ENCODE data around the gene KIF6.

DNA sequence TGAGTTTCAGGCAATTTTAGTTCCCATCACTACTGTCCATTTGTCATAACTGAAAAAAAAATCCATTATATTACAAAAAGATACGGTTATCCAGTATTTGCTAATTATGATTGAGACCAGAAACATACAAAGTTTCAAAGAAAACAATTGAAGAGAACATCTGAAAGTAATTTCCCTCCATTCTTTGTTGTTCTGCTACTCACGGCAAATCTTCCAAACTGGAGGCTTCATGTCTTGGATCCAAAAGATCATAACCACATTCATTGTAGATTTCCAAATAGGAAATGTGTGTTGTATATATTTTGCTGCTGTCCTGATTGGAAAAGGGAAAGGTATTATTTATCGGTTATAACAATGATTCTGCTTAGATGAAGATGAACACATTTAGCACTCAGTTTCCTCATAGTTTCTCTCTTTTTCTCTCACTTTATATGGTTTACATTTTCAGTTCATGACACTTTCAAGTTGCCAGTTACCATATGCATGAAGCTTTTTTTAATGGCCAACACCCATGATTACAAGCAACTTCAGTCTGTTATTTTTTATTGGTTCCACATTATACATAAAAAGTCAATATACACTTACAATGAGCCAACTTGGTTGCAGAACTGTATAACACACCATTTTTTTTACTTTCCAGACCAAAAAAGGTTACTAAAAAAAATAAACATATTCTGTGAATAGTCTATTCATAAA, 90.4 kb downstream of the KIF6 start:
- TF ChIP-seq POLR2A (IDR thresholded peaks at IDR 0.05) (no peak), POLR2AphosphoS5 (IDR thresholded peaks at IDR 0.05) (no peak), EP300 (IDR thresholded peaks at IDR 0.05; ENCODE audit: low read depth) (no peak)
- TF ChIP-seq, protein P1, sequence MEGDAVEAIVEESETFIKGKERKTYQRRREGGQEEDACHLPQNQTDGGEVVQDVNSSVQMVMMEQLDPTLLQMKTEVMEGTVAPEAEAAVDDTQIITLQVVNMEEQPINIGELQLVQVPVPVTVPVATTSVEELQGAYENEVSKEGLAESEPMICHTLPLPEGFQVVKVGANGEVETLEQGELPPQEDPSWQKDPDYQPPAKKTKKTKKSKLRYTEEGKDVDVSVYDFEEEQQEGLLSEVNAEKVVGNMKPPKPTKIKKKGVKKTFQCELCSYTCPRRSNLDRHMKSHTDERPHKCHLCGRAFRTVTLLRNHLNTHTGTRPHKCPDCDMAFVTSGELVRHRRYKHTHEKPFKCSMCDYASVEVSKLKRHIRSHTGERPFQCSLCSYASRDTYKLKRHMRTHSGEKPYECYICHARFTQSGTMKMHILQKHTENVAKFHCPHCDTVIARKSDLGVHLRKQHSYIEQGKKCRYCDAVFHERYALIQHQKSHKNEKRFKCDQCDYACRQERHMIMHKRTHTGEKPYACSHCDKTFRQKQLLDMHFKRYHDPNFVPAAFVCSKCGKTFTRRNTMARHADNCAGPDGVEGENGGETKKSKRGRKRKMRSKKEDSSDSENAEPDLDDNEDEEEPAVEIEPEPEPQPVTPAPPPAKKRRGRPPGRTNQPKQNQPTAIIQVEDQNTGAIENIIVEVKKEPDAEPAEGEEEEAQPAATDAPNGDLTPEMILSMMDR (IDR thresholded peaks at IDR 0.05), result no peak
